ENCODE results near the gene CIDEA.

DNA sequence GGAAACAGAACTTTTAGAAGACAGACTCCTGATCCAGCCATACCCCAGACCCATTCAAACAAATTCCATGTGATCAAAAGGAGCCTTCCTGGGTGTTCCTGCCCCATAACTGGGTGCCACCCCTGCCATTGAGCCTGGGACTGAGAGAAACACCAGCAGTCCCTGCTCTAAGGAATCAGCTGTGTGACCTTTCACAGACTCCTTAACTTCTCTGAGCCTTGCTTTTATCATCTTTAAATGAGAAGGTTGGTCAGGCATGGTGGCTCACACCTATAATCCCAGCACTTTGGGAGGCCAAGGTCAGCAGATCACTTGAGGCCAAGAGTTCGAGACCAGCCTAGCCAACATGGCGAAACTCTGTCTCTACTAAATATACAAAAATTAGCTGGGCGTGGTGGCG, 20.6 kb downstream of the CIDEA start:
- TF ChIP-seq POLR2A (IDR thresholded peaks at IDR 0.05; ENCODE audit: low read depth, low read length) (no peak), POLR2AphosphoS5 (IDR thresholded peaks at IDR 0.05; ENCODE audit: low read depth, low read length) (no peak)

Data from GM12892 (cell line).